ENCODE data around the gene TCL1A. TPM values are rescaled to one million over a fixed set of nuclear protein-coding genes. Genes with fewer than 3 reads are reported as not detected.
"Not testable (repeated sequence)": the region's sequence is repeated elsewhere in the genome, so short reads cannot be mapped to it uniquely, and the experiment has no call there.

TCL1A gene
- not detected for total RNA-seq

DNA sequence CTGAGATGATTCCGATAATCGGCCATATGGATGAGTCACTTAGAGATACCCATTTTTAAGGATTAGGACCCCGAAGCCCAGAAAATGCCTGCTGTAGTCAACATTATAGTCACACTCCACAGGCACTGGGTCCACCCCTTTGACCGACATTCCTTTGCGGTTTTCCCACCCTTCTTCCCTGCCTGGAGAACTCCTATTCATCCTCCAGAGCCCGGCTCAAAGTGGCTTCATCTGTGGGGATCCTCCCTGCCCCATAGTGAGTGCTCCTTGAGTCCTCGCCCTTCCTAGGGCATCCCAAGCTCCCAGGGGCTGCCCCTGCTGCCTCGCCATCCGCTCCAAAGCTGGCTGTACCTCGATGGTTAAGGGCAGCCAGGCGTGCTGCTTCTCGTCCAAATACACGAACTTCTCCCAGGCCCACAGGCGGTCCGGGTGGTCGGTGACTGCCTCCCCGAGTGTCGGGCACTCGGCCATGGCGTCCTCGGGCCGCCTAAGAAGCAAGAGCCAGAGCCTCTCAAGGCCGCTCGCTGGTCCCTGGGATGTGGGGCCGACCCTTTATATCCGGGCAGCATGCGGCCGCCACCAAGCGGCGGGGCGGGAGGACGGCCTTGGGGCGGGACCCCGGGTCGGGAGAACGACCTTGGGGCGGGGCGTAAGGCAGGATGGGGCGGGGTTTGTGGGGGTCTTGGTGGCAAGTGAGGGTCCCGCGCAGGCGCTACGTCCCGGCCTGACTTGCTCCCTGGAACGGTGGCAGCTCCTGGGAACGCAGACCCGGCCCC, at the start of gene TCL1A:
TCL1A (minus strand) TSS at position 530 of the 776 bp plus-strand sequence; CDS start at position 471, 59 bp downstream.
- ATAC-seq (ENCODE audit: low FRiP score) (no peak), DNase-seq (ENCODE audit: low spot score) (no peak)
- TF ChIP-seq, protein P1, sequence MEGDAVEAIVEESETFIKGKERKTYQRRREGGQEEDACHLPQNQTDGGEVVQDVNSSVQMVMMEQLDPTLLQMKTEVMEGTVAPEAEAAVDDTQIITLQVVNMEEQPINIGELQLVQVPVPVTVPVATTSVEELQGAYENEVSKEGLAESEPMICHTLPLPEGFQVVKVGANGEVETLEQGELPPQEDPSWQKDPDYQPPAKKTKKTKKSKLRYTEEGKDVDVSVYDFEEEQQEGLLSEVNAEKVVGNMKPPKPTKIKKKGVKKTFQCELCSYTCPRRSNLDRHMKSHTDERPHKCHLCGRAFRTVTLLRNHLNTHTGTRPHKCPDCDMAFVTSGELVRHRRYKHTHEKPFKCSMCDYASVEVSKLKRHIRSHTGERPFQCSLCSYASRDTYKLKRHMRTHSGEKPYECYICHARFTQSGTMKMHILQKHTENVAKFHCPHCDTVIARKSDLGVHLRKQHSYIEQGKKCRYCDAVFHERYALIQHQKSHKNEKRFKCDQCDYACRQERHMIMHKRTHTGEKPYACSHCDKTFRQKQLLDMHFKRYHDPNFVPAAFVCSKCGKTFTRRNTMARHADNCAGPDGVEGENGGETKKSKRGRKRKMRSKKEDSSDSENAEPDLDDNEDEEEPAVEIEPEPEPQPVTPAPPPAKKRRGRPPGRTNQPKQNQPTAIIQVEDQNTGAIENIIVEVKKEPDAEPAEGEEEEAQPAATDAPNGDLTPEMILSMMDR (IDR thresholded peaks at IDR 0.05), result no peak

DNA sequence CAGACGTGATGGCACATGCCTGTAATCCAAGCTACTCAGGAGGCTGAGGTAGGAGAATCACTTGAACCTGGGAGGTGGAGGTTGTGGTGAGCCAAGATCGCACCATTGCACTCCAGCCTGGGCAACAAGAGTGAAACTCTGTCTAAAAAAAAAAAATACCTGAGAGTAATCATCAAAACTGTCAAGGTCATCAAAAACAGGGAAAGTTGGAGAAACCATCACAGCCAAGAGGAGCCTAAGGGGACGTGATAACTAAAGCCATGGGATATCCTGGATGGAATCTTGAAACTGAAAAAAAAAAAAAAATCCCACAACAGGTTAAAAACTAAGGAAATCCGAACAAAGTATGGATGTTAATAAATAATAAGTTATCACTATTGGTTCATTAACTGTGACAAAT, 49.1 kb upstream of the TCL1A start:
- not testable (repeated sequence) for DNase-seq (ENCODE audit: low spot score); ATAC-seq (ENCODE audit: low FRiP score)

DNA sequence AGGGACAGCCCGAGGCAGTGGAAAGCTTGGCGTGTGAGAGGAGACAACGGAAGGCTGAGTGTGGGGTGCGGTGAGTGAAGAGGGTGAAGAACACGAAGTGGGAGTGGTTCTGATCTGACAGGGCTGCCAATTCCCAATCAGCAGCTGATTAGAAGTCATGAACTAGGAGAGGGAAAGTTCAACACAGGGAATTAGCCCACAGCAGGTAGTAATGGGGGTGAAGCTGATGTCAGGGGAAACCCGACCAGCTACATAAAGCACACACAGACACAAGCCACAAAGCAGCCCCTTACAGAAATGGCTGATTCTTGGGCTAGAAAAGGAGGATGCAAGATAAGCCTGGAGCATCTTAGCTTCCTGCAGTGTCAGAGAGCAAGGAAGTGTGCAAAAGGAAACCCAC, 47.5 kb upstream of the TCL1A start:
- TF ChIP-seq, protein P1 (IDR thresholded peaks at IDR 0.05), result no peak
- no peak for DNase-seq (ENCODE audit: low spot score)
- no peak for ATAC-seq (ENCODE audit: low FRiP score)

- DNase-seq (ENCODE audit: low spot score), result no peak
- TF ChIP-seq, protein P1 (IDR thresholded peaks at IDR 0.05), result no peak
- no peak for ATAC-seq (ENCODE audit: low FRiP score)
Observed at GRCh38 chr14:95760596-95760995, 46.7 kb upstream of the TCL1A start.

GRCh38 chr14:95759941-95760340, 46.0 kb upstream of the TCL1A start:
- ATAC-seq (ENCODE audit: low FRiP score) (no peak), DNase-seq (ENCODE audit: low spot score) (no peak)
- TF ChIP-seq, protein P1 (IDR thresholded peaks at IDR 0.05), result no peak

DNA sequence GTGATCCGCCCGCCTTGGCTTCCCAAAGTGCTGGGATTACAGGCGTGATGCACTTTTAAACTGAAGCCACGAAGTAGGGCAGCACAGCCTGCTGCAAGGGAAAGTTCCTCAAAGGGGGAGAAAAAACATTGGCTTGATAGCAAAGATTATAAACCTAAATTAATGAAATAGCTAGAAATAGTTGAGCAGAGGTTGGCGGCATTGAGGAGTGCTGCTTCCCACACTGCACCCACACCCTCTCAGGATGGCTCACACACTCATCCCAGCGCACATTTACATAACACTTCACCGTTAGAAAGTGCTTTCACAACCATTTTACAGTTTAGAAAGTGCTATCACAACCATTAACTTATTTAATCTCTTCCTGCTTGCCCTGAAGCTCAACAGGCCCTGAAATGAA, 44.4 kb upstream of the TCL1A start:
- DNase-seq (ENCODE audit: low spot score) (no peak), ATAC-seq (ENCODE audit: low FRiP score) (no peak)
- TF ChIP-seq, protein P1 (IDR thresholded peaks at IDR 0.05), result no peak

GRCh38 chr14:95756751-95757150, 42.8 kb upstream of the TCL1A start:
- TF ChIP-seq, protein P1 (IDR thresholded peaks at IDR 0.05), result no peak
- ATAC-seq (ENCODE audit: low FRiP score) (no peak), DNase-seq (ENCODE audit: low spot score) (no peak)
